MM.1S (cell line): ENCODE results near the gene MYRF.

ENCODE experiments used
- DNase-seq: peaks from one replicate; pipeline ENCODE4 v3.0.0-alpha.2; 2015
- H2AFZ ChIP-seq: fragments of 300-600 bp; sonication (generic); 2 replicates; pipeline ENCODE4 v1.6.0; 2016; ENCODE audit warnings: antibody characterized with exemption, low read length
- H3F3A ChIP-seq: fragments of 300-600 bp; sonication (generic); 2 replicates; pipeline ENCODE4 v1.6.1; 2016; ENCODE audit warnings: mild to moderate bottlenecking, antibody characterized with exemption, low read length, moderate library complexity, mixed read lengths; ENCODE audit not compliant: insufficient read depth
- H3K27ac ChIP-seq: fragments of 300-600 bp; sonication (generic); 2 replicates; pipeline ENCODE4 v1.5.1; 2016; ENCODE audit warnings: mild to moderate bottlenecking, low read length
- H3K27me3 ChIP-seq: fragments of 300-600 bp; sonication (generic); replicated peaks from 2 replicates; pipeline ENCODE4 v1.6.0; 2016; ENCODE audit warnings: low read length; ENCODE audit not compliant: insufficient read depth
- H3K36me3 ChIP-seq: fragments of 300-600 bp; sonication (generic); replicated peaks from 2 replicates; pipeline ENCODE4 v1.6.1; 2016; ENCODE audit warnings: mild to moderate bottlenecking, low read length, mixed read lengths; ENCODE audit not compliant: insufficient read depth
- H3K4me1 ChIP-seq: fragments of 300-600 bp; sonication (generic); 2 replicates; pipeline ENCODE4 v1.6.1; 2016; ENCODE audit warnings: low read length, mixed read lengths
- H3K4me2 ChIP-seq: fragments of 300-600 bp; sonication (generic); 2 replicates; pipeline ENCODE4 v1.6.0; 2016; ENCODE audit warnings: low read depth, low read length
- H3K4me3 ChIP-seq: fragments of 300-600 bp; sonication (generic); 2 replicates; pipeline ENCODE4 v1.5.1; 2016; ENCODE audit warnings: low read length, mixed read lengths
- H3K79me2 ChIP-seq: fragments of 300-600 bp; sonication (generic); 2 replicates; pipeline ENCODE4 v1.6.1; 2016; ENCODE audit warnings: mixed run types, low read length, mixed read lengths
- H3K9ac ChIP-seq: fragments of 300-600 bp; sonication (generic); 2 replicates; pipeline ENCODE4 v1.6.1; 2016; ENCODE audit warnings: low read length, mixed read lengths
- H3K9me2 ChIP-seq: fragments of 300-600 bp; sonication (generic); replicated peaks from 2 replicates; pipeline ENCODE4 v1.6.1; 2016; ENCODE audit warnings: mild to moderate bottlenecking, low read length, mixed read lengths; ENCODE audit not compliant: insufficient read depth
- H3K9me3 ChIP-seq: fragments of 300-600 bp; sonication (generic); replicated peaks from 2 replicates; pipeline ENCODE4 v1.6.1; 2016; ENCODE audit warnings: mild to moderate bottlenecking, low read length, mixed read lengths; ENCODE audit not compliant: insufficient read depth
- H4K20me1 ChIP-seq: fragments of 300-600 bp; sonication (generic); 2 replicates; pipeline ENCODE4 v1.6.1; 2016; ENCODE audit warnings: mild to moderate bottlenecking, low read length, moderate library complexity, mixed read lengths; ENCODE audit not compliant: insufficient read depth
- EZH2 ChIP-seq: fragments of 300-600 bp; sonication (generic); optimal IDR thresholded peaks from 2 replicates; pipeline ENCODE3; 2017; ENCODE audit warnings: low read depth, mild to moderate bottlenecking, antibody characterized with exemption, low read length, mixed read lengths
- EZH2phosphoT487 ChIP-seq: fragments of 300-600 bp; sonication (generic); IDR thresholded peaks from 2 replicates; pipeline ENCODE4 v1.6.1; 2018; ENCODE audit warnings: antibody characterized with exemption, low read length
- TF ChIP-seq, protein P1 (sequence below): fragments of 300-600 bp; sonication (generic); IDR thresholded peaks from 2 replicates; pipeline ENCODE4 v1.5.1; 2016; ENCODE audit warnings: antibody characterized with exemption, low read length, mixed read lengths

Gene MYRF

GRCh38 chr11:61727401-61727811, 25.0 kb upstream of the MYRF start:
- Histone ChIP-seq H3K9me3 (no peaks in the 10 kb centered on the region), H3K4me3 (no peak overlapping the region), H3K9ac (no peak overlapping the region), H3K4me2 (no peak overlapping the region), H3K9me2 (no peaks in the 10 kb centered on the region), H2AFZ (no peak overlapping the region), H3F3A (no peaks in the 10 kb centered on the region), H3K27me3 (peaks cover 90% of the 10 kb centered on the region), H3K4me1 (no peaks in the 10 kb centered on the region), H4K20me1 (no peaks in the 10 kb centered on the region), H3K27ac (no peak overlapping the region), H3K79me2 (no peaks in the 10 kb centered on the region), H3K36me3 (no peaks in the 10 kb centered on the region)
- no peak for DNase-seq
- no peak for TF ChIP-seq EZH2phosphoT487
- TF ChIP-seq, protein P1, sequence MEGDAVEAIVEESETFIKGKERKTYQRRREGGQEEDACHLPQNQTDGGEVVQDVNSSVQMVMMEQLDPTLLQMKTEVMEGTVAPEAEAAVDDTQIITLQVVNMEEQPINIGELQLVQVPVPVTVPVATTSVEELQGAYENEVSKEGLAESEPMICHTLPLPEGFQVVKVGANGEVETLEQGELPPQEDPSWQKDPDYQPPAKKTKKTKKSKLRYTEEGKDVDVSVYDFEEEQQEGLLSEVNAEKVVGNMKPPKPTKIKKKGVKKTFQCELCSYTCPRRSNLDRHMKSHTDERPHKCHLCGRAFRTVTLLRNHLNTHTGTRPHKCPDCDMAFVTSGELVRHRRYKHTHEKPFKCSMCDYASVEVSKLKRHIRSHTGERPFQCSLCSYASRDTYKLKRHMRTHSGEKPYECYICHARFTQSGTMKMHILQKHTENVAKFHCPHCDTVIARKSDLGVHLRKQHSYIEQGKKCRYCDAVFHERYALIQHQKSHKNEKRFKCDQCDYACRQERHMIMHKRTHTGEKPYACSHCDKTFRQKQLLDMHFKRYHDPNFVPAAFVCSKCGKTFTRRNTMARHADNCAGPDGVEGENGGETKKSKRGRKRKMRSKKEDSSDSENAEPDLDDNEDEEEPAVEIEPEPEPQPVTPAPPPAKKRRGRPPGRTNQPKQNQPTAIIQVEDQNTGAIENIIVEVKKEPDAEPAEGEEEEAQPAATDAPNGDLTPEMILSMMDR, result no peak
- TF ChIP-seq EZH2, result no peak

DNA sequence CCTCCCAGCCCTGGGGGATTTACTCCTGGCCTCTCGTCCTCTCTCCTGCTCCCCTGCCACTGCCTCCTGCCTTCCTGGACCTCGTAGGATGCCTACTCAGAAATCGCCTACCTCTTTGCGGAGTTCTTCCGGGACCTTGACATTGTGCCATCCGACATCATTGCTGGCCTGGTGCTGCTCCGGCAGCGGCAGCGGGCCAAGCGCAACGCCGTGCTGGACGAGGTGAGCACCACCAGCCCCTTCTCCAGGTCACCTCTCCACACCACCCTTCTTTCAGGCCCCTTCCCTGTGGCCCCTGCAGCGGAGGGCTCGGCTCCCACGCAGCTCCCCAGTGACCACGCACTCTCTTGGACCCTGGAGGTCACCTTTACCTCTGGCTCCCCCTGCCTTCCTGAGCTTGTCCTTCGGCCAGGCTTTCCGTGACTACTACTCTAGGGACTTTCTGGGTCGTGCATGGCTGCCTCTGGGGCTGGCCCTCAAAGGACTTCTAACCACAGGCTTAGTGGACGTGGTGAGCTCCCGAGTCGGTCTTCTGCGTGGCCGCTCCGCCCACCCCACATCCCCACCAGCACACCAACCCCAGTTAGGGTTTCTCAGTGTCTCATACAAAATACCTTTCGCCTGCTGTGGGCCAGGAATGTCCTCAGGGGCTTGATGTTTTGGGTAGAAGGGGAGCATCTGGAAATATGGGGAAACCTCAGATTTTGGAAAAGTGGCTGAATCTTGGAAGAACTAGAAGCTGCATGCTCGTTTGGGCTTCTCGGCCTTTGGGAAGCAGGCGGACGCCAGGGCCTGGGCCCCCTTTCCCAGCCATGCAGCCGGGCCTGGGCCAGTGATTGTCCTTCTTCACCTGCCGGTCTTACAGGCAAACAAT, 24.1 kb upstream of the MYRF start:
- Histone ChIP-seq H3K27me3 (peaks cover 81% of the 10 kb centered on the region), H3K9me2 (no peaks in the 10 kb centered on the region), H3F3A (no peaks in the 10 kb centered on the region), H3K4me3 (no peak overlapping the region), H3K4me1 (no peaks in the 10 kb centered on the region), H3K27ac (no peak overlapping the region), H3K79me2 (no peaks in the 10 kb centered on the region), H3K36me3 (no peaks in the 10 kb centered on the region), H2AFZ (no peak overlapping the region), H4K20me1 (no peaks in the 10 kb centered on the region), H3K4me2 (no peak overlapping the region), H3K9me3 (no peaks in the 10 kb centered on the region), H3K9ac (no peak overlapping the region)
- DNase-seq, result no peak
- no peak for TF ChIP-seq EZH2
- no peak for TF ChIP-seq EZH2phosphoT487
- TF ChIP-seq, protein P1, result no peak

- no peak for DNase-seq
- Histone ChIP-seq H3K4me1 (no peaks in the 10 kb centered on the region), H3K27ac (no peak overlapping the region), H3K36me3 (no peaks in the 10 kb centered on the region), H3K4me2 (no peak overlapping the region), H3K9me3 (no peaks in the 10 kb centered on the region), H3K9ac (no peak overlapping the region), H3K79me2 (no peaks in the 10 kb centered on the region), H3K9me2 (no peaks in the 10 kb centered on the region), H3F3A (no peaks in the 10 kb centered on the region), H3K27me3 (peaks cover 76% of the 10 kb centered on the region), H3K4me3 (no peak overlapping the region), H2AFZ (no peak overlapping the region), H4K20me1 (no peaks in the 10 kb centered on the region)
- TF ChIP-seq, protein P1, result no peak
- TF ChIP-seq EZH2phosphoT487 (no peak), EZH2 (no peak)
Observed at GRCh38 chr11:61728940-61729219, 23.6 kb upstream of the MYRF start.
